Lung (tissue), 12 donors: ENCODE measurements around the gene CYSRT1. TPM values are rescaled to one million over a fixed set of nuclear protein-coding genes. Genes with fewer than 3 reads are reported as not detected.

Experiments used
- ATAC-seq: fragments of 200-7000 bp; cut with Tn5 transposase; one replicate; pipeline ENCODE4 v1.9.1; 2020; ENCODE audit warnings: moderate number of reproducible peaks; ENCODE audit not compliant: insufficient read depth, low FRiP score
- DNase-seq, 3 donors: peaks; one replicate each; pipeline ENCODE4 v3.0.0-alpha.2; 2013 to 2017
- H3K27ac ChIP-seq, 2 donors: one replicate each; pipeline ENCODE4 v1.5.1; 2013; ENCODE audit warnings: mild to moderate bottlenecking in 2 of 2, moderate library complexity in 2 of 2, control low read depth in 1 of 2, inconsistent platforms in 1 of 2, low read depth in 1 of 2, low read length in 1 of 2
- H3K27me3 ChIP-seq, 3 donors: one replicate each; pipeline ENCODE4 v1.5.1; 2013; ENCODE audit warnings: low read length in 2 of 3; ENCODE audit not compliant: control insufficient read depth in 3 of 3, insufficient read depth in 3 of 3
- H3K36me3 ChIP-seq, 4 donors: one replicate each; pipeline ENCODE4 v1.5.1; 2013; ENCODE audit warnings: low read length in 4 of 4, mild to moderate bottlenecking in 1 of 4, moderate library complexity in 1 of 4; ENCODE audit not compliant: control insufficient read depth in 4 of 4, insufficient read depth in 4 of 4
- H3K4me1 ChIP-seq, 5 donors: one replicate each; pipeline ENCODE4 v1.5.1; 2013; ENCODE audit warnings: low read length in 5 of 5, mild to moderate bottlenecking in 2 of 5, moderate library complexity in 1 of 5; ENCODE audit not compliant: control insufficient read depth in 5 of 5, insufficient read depth in 5 of 5
- H3K4me3 ChIP-seq: one replicate; pipeline ENCODE4 v1.5.1; 2013; ENCODE audit warnings: mild to moderate bottlenecking, control low read depth, moderate library complexity
- H3K9ac ChIP-seq, 2 donors: one replicate each; pipeline ENCODE4 v1.5.1; 2013; ENCODE audit warnings: low read length in 2 of 2, control low read depth in 1 of 2; ENCODE audit not compliant: insufficient read depth in 1 of 2
- H3K9me3 ChIP-seq, 4 donors: one replicate each; pipeline ENCODE4 v1.5.1; 2013; ENCODE audit warnings: low read length in 3 of 4, mild to moderate bottlenecking in 1 of 4, moderate library complexity in 1 of 4; ENCODE audit not compliant: control insufficient read depth in 4 of 4, insufficient read depth in 3 of 4
- WGBS, 2 donors: extraction: QIAGEN DNeasy Blood & Tissue Kit; methylation state at CpG; one replicate each; pipeline ENCODE4 v1.1.7; 2013; 5-methylcytosine and 5-hydroxymethylcytosine counted together
- polyA plus RNA-seq, 2 donors: library from polyadenylated mRNA; stranded (reverse); fragments of 200-250 nt; gene quantifications; one replicate each; pipeline ENCODE4 v1.2.1, GENCODE V29; 2013
- total RNA-seq, 2 donors: library from RNA; depleted of rRNA in 1 of 2; stranded (reverse); fragments of >200 nt in 1 of 2; gene quantifications; one replicate each; pipeline ENCODE4 v1.2.1, GENCODE V29; 2014 to 2021
- TF ChIP-seq, protein P1 (sequence below): IDR thresholded peaks from 2 replicates; pipeline ENCODE4 v1.5.1; 2012; ENCODE audit warnings: mild to moderate bottlenecking; ENCODE audit errors: control extremely low read depth, extremely low read depth
- donor health status: control.
- donor health status: control.
- donor health status: Bipolar disorder and iron deficiency.
- donor health status: healthy.
- donor health status: DM: yes; HTN: yes; CAD: no.

The CYSRT1 gene
- total and polyA plus RNA-seq, 4 donors: 0.70 to 2.7 (median 0.92) TPM; not detected in 1

DNA sequence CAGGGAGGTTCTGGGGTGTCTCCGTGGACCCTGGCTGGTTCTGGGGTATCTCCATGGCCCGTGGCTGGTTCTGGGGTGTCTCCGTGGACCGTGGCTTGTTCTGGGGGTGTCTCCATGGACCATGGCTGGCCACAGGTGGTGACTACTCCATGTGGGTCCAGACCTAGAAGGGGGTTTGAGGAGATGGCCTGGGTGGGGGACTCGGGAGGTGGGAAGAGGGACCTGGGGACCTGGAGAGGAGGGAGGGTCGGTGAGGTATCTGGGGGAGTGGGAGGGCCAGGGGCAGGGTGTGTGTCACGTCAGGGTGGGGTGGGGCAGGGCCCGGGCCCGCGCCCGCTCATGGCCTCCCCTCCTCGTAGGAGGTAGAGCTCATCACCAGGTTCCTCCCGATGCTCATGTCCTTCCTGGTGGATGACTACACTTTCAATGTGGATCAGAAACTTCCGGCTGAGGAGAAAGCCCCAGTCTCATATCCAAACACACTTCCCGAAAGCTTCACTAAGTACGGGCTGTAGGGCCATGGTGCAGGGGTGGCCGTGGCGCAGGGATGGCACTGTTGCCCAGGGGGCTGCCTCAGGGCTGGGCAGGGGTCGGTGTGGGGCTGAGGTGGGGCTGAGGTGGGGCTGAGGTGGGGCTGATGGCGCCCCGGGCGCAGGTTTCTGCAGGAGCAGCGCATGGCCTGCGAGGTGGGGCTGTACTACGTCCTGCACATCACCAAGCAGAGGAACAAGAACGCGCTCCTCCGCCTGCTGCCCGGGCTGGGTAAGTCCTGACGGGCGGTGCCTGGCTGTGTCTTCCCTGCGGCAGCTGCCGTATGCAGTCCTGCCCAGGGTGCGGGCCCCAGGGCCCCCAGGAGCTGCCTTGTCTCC is 41.8 kb downstream of the CYSRT1 start:
- H3K9ac ChIP-seq: no peak overlapping the region
- H3K4me3 ChIP-seq: no peak overlapping the region
- 91 to 93% methylated on average over 34 of the region's 34 CpGs for WGBS, 2 donors
- H3K4me1 ChIP-seq: peaks cover 0 to 14% (median 4%) of the 10 kb centered on the region in 5 donors
- no peaks in the 10 kb centered on the region for H3K27me3 ChIP-seq
- ATAC-seq (no peak), DNase-seq (no peak)
- TF ChIP-seq, protein P1, sequence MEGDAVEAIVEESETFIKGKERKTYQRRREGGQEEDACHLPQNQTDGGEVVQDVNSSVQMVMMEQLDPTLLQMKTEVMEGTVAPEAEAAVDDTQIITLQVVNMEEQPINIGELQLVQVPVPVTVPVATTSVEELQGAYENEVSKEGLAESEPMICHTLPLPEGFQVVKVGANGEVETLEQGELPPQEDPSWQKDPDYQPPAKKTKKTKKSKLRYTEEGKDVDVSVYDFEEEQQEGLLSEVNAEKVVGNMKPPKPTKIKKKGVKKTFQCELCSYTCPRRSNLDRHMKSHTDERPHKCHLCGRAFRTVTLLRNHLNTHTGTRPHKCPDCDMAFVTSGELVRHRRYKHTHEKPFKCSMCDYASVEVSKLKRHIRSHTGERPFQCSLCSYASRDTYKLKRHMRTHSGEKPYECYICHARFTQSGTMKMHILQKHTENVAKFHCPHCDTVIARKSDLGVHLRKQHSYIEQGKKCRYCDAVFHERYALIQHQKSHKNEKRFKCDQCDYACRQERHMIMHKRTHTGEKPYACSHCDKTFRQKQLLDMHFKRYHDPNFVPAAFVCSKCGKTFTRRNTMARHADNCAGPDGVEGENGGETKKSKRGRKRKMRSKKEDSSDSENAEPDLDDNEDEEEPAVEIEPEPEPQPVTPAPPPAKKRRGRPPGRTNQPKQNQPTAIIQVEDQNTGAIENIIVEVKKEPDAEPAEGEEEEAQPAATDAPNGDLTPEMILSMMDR: no peak
- no peak overlapping the region for H3K27ac ChIP-seq
- no peaks in the 10 kb centered on the region for H3K9me3 ChIP-seq
- peaks cover 11 to 43% (median 15%) of the 10 kb centered on the region in 4 donors for H3K36me3 ChIP-seq

DNA sequence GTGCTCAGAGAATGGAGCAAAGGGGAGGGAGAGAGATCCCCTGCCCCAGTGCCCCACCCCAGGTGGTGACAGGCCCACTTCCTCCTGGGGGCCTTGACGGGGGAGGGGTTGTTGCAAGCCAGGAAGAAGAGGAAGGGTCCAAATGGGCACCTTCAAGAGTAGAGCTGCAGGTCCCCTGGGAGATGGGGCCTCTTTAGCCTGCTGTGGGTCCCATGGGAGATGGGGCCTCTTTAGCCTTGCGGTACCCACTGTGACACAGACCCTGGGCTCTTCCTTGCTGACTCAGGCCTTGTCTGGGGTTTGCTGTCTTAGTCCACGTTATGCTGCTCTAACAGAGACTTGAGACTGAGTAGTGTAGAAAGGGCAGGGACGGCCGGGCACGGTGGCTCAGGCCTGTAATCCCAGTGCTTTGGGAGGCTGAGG is 43.0 kb downstream of the CYSRT1 start:
- H3K9me3 ChIP-seq: no peaks in the 10 kb centered on the region
- peak overlapping the region; percentile 59 to 64 for H3K27ac ChIP-seq
- peaks cover 11 to 52% (median 20%) of the 10 kb centered on the region in 4 donors for H3K36me3 ChIP-seq
- no peak overlapping the region for H3K4me3 ChIP-seq
- DNase-seq (no peak), ATAC-seq (no peak)
- H3K27me3 ChIP-seq: no peaks in the 10 kb centered on the region
- WGBS, 2 donors: 58 to 83% methylated on average over 6 of the region's 6 CpGs
- peaks cover 0 to 14% (median 4%) of the 10 kb centered on the region in 5 donors for H3K4me1 ChIP-seq
- H3K9ac ChIP-seq: no peak overlapping the region
- TF ChIP-seq, protein P1: no peak

DNA sequence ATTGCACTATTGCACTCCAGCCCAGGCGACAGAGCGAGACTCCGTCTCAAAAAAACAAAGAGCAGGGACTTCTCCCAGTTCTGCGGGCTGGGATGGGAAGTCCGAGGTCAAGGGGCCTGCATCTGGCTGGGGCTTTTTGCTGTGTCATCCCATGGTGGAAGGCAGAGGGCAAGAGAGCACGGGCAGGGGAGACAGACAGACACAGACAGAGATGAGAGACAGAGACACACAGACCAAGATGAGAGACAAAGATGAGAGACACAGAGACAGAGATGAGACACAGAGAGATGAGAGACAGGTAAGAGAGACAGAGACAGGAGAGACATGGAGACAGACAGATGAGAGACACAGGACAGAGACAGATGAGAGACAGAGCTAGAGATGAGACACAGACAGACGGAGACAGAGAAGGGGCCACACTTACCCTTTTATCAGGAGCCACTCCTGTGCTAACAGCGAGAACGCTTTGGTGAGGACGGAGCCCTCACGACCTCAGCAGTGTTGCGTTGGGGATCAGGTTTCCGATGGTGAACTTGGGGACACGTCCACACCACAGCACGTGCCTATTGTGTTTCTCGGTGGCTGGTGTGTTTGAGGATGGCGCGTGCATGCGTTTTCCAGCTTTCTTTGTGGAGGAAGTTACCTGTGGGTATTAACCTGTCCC is 43.7 kb downstream of the CYSRT1 start:
- H3K4me1 ChIP-seq: peaks cover 0 to 14% (median 4%) of the 10 kb centered on the region in 5 donors
- H3K9me3 ChIP-seq: no peaks in the 10 kb centered on the region
- WGBS, 2 donors: 49 to 66% methylated on average over 19 of the region's 19 CpGs
- H3K27ac ChIP-seq: peak overlapping the region; percentile 64 to 94
- DNase-seq (no peak), ATAC-seq (no peak)
- no peaks in the 10 kb centered on the region for H3K27me3 ChIP-seq
- no peak overlapping the region for H3K4me3 ChIP-seq
- H3K36me3 ChIP-seq: peaks cover 11 to 47% (median 20%) of the 10 kb centered on the region in 4 donors
- TF ChIP-seq, protein P1: no peak
- no peak overlapping the region for H3K9ac ChIP-seq
